Neural cell (in vitro differentiated cells): ENCODE data around the gene IFNL4.

Experiments
- CTCF ChIP-seq: fragments of 450-650 bp; IDR thresholded peaks from 2 replicates; pipeline ENCODE4 v1.5.1; 2014; ENCODE audit warnings: antibody characterized with exemption, mild to moderate bottlenecking, moderate library complexity; ENCODE audit not compliant: poor library complexity, severe bottlenecking
- REST ChIP-seq: IDR thresholded peaks from 2 replicates; pipeline ENCODE4 v1.6.1; 2012; ENCODE audit warnings: borderline replicate concordance

- TF ChIP-seq CTCF (no peak), REST (no peak)
Measured at GRCh38 chr19:39203372-39204341, 45.0 kb downstream of the IFNL4 start, which contains the start of gene SYCN.
